Stomach (tissue), 4 donors: ENCODE data around the gene GPN2.

Source experiments
- EP300 ChIP-seq: sonication (generic); formaldehyde crosslinking; IDR thresholded peaks from one replicate; pipeline ENCODE4 v1.6.1; 2017; ENCODE audit warnings: antibody characterized with exemption
- POLR2A ChIP-seq, 4 donors: fragments of 450-650 bp; IDR thresholded peaks; one replicate each; pipeline ENCODE4 v1.6.1; 2016; ENCODE audit warnings: antibody characterized with exemption in 4 of 4, control low read depth in 2 of 4, mild to moderate bottlenecking in 1 of 4, moderate library complexity in 1 of 4
- POLR2AphosphoS5 ChIP-seq, 3 donors: sonication (generic); formaldehyde crosslinking; IDR thresholded peaks; one replicate each; pipeline ENCODE4 v1.6.1; 2016; ENCODE audit warnings: antibody characterized with exemption in 3 of 3
- TF ChIP-seq, protein P1 (sequence below), 7 experiments: fragments of 450-650 bp in 4 of 7; fragments of 200-600 bp in 3 of 7; sonication (generic) in 3 of 7; IDR thresholded peaks; one replicate each; pipeline ENCODE4 v1.5.1; 2016 to 2019; ENCODE audit warnings: antibody characterized with exemption in 7 of 7, control low read depth in 2 of 7, mild to moderate bottlenecking in 1 of 7

GRCh38 chr1:26829184-26829911, 60.7 kb downstream of the GPN2 start:
- no peak for TF ChIP-seq POLR2AphosphoS5 (IDR thresholded peaks at IDR 0.05)
- TF ChIP-seq, protein P1, sequence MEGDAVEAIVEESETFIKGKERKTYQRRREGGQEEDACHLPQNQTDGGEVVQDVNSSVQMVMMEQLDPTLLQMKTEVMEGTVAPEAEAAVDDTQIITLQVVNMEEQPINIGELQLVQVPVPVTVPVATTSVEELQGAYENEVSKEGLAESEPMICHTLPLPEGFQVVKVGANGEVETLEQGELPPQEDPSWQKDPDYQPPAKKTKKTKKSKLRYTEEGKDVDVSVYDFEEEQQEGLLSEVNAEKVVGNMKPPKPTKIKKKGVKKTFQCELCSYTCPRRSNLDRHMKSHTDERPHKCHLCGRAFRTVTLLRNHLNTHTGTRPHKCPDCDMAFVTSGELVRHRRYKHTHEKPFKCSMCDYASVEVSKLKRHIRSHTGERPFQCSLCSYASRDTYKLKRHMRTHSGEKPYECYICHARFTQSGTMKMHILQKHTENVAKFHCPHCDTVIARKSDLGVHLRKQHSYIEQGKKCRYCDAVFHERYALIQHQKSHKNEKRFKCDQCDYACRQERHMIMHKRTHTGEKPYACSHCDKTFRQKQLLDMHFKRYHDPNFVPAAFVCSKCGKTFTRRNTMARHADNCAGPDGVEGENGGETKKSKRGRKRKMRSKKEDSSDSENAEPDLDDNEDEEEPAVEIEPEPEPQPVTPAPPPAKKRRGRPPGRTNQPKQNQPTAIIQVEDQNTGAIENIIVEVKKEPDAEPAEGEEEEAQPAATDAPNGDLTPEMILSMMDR (IDR thresholded peaks at IDR 0.05): no peak
- no peak for TF ChIP-seq EP300
- TF ChIP-seq POLR2A (IDR thresholded peaks at IDR 0.05): no peak
